Retina (tissue), 1 donor: ENCODE measurements around the gene NPW.

Experiments used
- DNase-seq: peaks from one replicate; pipeline ENCODE4 v3.0.0-alpha.2; 2016

The NPW gene

DNA sequence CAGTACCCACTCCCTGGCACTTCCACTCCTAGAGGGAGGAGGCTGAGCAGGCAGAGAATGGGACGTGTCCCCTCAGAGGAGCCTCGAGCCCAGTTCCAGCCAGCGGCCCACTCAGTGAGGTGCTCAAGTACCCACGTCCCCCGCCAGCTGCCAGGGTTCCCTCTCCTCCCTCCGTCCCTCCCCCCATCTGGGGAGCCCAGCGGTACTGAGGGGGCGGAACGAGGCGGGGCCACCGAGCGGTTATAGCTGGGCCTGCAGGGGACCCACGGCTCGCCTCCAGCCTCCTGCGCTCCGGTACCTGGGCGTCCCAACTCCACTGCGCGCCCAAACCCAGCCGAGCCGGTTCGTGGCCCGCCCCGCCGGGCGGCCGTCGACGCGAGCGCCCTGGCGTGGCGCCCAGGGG, at the start of gene NPW:
TSS of gene NPW (plus strand) at position 268 of the 403 bp plus-strand sequence.
- DNase-seq, result no peak

DNA sequence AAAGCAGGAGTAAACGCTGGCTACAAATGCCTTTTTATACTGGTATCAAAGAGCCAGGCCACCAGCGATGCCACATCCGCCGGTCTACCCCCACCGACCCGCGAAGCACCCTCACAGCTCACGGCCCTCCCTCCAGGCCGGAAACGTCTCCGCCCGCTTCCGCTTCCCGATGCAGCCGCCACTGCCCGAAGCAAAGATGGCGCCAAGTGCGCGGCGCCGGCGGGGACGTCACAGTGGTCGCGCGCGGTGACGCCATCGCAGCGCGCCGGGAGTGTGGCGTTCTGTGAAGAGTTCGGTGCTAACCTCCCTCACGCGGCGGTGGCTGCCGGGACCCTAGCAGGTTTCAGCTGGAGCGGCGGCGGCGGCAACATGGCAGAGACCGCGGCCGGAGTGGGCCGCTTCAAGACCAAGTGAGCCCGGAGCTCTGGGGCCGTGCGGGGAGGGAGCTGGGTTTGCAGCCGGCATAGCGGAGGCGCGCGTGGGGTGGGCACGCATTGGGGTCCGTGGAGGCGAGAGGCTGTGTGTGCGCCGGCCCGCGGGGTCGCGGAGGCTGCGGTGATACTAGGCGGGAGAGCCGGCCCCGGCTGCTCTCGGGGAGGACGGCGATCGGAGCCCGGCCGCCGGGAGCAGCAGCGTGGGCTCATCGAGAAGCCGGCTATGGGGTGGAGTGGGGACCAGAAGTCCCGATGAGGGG, 47.6 kb upstream of the NPW start, which contains the start of gene TBL3:
TSS of gene TBL3 (plus strand) at position 258 of the 694 bp plus-strand sequence. CDS start at position 370, 112 bp downstream.
- DNase-seq, result peak; percentile 99

DNA sequence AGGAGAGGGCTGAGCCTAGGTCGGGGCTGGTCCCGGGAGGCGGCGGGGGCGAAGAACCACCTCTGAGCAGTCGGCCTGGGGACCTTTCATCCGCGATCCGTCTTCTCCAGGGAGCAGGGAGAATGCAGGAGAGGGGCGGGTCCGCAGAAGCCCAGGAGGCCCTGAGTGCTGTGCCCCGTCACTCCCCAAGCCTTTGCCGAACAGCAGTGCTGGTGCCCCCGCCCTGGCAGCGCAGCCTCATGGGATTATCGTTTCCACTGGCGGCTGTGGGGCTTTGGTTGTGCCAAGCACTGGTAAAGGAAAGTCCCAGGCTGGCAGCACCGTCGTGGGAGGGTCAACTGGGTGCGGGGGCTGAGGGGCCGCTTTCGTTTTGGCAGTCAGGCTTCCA, 47.1 kb upstream of the NPW start:
- no peak for DNase-seq

DNA sequence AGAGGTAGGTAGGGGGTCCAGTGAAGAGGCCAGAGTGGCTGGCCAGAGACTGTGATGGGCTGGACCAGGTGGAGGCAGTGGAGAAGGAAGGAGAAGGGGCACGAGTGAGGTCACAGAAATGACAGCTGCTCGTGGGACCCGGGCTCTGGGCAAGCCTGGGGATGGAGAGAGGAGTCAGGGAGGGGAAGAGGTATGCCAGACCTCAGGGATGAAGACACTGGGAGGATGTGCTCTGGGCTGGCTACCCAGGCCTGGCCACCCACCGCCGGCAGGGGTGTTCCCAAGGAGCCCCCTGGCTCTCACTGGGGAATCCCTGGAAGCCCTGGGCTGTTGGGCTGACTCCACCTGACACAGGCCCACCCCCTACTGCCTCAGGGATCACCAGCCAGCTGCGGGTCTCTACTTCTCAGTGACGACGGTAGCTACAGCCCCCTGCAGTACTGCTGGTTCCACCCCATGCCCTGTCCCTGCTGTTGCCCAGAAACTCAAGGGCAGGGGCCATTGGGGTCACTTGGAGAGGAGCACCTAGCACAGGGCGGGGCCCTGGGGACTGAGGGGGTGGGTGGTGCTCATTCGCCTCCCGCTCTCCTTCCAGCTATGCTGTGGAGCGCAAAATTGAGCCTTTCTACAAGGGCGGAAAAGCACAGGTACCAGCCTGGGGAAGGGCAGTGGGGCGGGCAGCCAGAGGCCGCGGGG, 46.0 kb upstream of the NPW start:
- no peak for DNase-seq

DNA sequence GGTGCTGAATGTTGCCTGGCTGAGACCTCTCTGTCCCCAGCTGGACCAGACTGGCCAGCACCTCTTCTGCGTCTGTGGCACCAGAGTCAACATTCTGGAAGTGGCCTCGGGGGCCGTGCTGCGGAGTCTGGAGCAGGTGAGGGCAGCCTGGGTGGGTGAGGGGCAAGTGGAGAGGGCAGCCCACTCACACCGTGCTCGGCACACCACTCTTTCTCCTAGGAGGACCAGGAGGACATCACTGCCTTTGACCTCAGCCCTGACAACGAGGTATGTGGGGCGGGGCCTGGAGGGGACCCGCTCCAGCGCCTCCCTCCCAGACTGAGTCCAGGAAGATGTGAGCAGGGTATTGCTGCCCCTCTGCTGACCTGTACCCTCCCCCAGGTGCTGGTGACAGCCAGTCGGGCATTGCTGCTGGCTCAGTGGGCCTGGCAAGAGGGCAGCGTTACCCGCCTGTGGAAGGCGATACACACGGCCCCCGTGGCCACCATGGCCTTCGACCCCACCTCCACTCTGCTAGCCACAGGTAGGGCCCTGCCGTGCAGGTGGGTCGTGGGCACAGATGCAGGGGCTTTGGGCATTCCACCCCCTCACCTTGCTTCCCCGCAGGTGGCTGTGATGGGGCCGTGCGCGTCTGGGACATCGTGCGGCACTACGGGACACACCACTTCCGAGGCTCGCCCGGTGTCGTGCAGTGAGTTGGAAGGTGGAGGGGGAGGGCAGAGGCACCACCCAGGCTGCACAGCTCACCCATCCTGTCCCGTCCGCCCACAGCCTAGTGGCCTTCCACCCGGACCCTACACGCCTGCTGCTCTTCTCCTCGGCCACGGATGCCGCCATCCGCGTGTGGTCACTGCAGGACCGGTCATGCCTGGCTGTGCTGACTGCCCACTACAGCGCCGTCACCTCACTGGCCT, 45.2 kb upstream of the NPW start:
- DNase-seq, result no peak

DNA sequence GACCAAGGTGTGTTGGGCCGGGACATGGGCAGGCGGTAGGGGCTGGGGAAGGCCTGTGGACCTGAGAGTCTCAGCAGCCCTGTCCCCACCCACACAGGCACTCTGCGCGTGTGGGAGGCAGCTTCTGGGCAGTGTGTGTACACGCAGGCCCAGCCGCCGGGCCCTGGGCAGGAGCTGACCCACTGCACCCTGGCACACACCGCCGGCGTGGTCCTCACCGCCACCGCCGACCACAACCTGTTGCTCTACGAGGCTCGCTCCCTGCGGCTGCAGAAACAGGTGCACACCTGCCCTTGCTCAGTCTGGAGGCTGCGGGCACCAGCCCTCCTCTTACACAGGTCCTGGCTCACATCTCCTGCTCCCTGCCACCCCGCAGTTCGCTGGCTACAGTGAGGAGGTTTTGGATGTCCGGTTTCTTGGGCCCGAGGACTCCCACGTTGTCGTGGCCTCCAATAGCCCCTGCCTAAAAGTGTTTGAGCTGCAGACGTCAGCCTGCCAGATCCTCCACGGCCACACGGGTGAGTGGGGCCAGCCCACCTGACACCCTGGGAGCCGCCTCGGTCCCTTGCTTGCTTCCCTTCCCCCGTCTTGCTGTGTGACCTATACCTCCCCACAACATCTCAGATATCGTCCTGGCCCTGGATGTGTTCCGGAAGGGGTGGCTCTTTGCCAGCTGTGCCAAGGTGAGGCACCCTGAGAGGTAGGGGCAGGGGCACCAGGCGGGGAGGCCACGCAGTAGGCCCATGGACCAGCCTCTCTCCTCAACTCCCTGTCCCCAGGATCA, 44.0 kb upstream of the NPW start:
- no peak for DNase-seq

DNA sequence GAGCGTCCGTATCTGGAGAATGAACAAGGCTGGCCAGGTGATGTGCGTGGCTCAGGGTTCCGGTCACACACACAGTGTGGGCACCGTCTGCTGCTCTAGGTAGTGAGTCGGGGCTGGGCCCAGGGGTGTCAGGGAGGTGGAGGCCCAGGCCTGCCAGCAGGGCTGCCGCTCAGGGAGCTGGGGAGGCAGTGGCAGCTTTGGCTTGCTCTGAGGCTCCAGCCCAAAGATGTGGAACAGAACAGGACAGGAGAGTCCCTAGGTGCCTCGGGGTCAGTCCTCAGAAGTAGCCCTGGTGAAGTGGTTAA, 43.4 kb upstream of the NPW start:
- DNase-seq, result no peak

DNA sequence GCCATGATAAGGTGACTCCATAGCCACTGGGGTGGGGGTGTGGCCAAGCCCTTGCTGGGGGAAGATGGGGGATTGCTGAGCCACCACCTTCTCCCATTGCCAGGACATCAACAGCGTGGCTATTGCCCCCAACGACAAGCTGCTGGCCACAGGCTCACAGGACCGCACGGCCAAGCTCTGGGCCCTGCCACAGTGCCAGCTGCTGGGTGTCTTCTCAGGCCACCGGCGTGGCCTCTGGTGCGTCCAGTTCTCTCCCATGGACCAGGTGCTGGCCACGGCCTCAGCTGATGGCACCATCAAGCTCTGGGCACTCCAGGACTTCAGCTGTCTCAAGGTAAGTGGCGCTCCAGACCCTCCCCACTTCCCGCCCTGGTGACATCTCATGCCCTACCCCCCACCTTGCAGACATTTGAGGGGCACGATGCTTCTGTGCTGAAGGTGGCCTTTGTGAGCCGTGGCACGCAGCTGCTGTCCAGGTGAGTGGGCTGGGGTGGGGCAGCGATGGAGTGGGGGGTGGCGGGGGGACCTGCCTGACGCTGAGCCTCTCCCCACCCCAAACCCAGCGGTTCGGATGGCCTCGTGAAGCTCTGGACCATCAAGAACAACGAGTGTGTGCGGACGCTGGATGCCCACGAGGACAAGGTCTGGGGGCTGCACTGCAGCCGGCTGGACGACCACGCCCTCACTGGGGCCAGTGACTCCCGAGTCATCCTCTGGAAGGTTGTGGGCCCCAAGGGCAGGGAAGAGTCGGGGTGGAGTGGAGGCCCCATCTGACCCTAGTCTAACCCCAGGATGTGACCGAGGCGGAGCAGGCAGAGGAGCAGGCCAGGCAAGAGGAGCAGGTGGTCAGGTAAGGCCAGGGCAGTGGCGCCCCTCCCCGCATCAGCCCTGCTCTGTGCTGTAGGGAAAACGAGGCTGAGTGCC, 42.4 kb upstream of the NPW start:
- no peak for DNase-seq

DNA sequence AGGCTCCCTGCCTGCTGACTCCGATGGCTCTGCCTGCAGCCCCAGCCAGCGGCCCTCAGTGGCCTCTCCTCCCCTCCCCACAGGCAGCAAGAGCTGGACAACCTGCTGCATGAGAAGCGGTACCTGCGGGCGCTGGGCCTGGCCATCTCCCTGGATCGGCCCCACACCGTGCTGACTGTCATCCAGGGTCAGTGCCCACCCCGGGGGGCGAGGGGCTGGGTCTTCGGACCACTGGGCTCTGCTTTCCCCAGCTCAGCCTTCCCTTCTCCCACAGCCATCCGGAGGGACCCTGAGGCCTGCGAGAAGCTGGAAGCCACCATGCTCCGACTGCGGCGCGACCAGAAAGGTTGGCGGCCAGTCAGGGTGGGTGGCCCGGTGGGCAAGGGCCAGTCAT, 41.7 kb upstream of the NPW start:
- DNase-seq, result no peak

DNA sequence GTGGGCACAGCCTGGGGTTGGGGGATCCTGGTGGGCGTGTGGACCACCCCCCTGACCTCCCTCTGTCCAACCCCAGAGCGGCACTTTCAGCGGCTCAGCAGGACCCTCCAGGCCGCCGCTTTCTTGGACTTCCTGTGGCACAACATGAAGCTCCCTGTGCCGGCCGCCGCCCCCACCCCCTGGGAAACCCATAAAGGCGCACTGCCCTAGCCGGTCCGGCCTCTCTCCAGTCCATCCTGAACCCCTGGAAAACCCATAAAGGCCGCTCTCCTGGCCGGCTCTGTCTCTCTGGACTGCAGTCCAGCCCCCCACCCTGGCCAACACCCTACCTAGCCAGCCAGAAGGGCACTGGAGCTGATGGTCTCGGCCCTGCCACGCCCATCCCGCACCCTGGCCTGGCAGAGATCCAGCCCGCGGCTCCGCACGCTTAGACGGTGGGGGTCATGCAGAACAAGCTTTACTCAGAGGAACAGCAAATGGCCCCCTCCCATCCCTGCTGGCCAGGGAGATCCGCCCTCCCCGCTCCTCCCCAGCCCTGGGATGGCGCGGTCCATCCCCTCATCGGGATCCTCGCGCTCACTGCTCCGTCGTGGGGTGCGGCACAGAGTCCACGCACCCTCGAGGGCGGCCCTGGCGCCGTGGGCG, 41.0 kb upstream of the NPW start:
- DNase-seq, result no peak

DNA sequence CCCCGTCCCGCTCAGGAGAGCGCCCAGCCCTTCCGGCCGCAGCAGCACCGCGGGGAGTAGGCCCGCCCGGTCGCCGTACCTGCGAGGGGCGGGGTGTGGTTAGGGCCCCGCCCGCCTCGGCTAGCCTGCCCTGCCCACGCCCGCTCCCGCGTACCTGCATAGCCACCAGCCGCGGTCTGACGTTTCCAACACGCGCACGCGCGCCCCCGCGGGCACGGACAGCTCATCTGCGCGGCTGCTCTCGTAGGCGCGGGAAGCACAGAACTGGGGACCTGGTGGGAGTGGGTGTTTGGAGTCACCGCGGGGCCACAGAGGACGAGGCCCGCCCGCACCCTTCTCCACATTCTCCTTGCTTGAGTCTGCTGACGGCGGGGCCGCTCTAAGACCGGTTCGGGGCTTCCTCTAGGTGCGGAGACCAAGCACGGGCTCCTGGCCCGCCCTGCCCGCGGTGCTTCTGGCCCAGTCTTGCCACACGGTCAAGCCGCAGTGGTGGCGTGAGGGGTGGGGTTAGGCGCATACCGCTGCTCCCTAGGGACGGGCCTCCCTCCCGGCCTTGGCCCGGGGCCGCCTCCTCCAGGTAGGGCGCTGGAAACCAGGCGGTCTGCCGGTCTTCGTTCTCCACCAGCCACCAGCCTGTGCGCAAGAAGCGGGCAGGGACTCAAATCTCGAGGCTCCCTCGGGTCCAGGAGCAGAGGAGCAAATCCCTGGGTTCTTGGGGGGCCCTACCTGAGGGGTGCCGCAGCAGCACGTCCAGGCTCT, 40.1 kb upstream of the NPW start:
- no peak for DNase-seq

DNA sequence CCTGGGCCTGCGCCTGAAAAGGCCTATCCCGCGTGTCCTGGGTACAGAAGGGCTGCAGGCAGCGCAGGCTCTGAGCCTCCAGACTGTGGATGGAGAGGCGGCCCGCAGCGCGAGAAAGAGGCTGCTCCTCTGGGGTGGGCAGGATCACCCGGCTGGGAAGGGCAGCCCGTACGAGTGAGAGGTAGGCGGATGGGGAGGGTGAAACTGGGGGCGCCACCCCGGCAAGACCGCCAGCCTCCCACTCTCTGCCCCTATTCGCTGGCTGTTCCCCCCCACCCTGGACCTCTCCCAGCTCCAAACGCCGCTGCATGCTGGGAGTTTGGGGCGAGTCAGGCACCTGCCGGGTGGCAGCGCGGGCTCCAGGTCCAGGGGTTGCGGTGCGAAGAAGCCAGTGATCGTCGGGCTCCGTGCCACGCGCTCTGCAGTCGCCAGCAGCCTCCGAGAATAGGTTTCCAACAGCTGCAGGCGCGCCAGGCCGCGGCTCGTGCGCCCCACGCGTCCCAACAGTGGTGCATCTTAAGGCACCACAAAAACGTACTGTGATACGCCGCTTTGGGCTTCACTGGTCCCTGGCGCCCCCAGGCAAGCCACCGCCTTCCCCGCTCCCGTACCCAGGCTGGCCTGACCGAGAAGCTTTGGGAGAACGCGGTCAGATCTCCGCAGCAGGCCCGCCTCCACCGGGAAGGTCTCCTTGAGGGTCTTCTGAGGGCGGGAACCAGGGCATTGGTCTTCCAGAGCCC, 39.4 kb upstream of the NPW start:
- DNase-seq, result peak; percentile 48

DNA sequence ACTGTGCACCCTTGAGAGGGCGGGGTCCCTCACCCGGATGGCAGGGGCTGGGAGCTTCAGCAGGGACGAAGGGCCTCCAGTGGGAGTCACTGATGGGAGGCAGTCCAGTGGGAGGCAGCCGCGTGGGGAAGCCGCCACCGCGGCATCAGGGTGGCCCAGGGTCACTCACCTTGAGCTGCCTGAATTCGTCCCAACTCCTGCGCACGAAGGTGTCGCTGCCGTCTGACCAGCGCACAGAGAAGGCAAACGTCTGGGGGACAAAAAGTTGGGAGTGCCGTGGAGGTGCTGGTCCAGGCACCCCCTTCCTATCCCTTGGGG, 38.9 kb upstream of the NPW start:
- peak; percentile 31 for DNase-seq

DNA sequence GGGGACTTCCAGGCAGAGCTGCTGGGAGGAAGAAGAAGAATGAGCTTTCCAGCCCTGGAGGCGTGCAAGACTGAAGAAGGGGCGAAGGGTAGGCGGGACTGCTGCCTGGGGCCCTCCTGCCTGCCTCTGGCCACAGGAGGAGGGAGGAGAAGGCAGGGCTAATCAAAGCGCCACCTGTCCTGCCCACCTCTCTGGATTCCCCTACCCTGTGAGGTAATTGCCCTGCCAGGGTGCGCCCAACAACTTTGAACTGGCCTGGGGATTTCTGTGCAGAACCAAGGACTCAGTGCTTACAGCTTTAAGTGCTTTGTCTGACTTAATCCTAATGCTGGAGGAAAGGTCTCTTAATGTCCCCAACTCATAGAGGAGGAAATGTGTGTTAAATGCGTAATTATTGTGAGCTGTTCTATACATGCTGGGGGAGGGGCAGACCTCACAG, 38.2 kb upstream of the NPW start, which contains the start of gene NOXO1:
TSS of gene NOXO1 (minus strand) at position 72 of the 439 bp plus-strand sequence. CDS start 290 bp downstream, outside the sequence.
- no peak for DNase-seq

DNA sequence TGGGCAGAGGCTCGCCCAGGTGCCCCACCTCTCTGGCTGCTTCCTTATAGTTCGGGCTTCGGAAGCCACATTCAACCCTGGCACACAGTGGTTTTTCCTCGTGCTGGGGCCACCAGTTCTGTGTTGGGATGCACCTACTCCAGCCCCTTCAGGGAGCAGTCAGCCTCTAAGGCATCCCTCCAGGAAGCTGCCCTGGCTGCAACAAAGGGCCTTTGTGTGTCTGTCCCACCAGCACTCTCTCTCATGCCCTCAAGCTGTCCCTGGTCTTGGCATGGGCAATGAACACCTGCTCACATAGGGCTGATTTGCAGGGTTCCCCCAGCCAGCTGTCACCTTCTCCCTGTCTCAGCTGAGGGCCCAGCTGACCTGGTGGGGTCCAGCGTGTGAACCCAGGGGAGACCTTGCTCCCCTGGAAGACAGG, 37.6 kb upstream of the NPW start:
- DNase-seq, result peak; percentile 38

DNA sequence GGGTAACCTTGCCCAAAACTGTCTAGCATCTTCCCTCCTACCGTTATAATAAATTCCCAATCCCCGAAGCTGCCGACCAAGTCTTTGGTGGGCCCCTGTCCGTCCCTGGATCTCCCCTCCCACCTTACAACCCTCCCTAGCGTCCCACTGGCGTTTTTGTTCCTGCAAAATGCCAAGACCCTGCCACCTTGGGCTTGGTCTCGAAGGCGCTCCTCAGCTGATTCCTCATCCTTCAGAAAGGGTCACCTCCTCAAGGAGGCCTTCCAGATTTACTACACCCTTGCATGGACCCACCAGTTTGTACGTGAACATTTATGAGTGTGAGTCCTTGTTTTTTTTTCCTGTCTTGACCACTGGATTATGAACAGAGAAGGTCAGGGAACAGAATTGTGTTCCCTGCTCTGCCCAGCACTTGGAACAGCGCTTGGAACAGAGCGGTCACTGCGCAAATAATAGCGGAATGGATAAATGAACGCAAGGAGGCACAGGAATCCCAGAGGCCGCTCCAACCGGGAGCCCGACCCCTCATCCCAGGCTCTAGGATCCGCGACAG, 36.5 kb upstream of the NPW start:
- no peak for DNase-seq

DNA sequence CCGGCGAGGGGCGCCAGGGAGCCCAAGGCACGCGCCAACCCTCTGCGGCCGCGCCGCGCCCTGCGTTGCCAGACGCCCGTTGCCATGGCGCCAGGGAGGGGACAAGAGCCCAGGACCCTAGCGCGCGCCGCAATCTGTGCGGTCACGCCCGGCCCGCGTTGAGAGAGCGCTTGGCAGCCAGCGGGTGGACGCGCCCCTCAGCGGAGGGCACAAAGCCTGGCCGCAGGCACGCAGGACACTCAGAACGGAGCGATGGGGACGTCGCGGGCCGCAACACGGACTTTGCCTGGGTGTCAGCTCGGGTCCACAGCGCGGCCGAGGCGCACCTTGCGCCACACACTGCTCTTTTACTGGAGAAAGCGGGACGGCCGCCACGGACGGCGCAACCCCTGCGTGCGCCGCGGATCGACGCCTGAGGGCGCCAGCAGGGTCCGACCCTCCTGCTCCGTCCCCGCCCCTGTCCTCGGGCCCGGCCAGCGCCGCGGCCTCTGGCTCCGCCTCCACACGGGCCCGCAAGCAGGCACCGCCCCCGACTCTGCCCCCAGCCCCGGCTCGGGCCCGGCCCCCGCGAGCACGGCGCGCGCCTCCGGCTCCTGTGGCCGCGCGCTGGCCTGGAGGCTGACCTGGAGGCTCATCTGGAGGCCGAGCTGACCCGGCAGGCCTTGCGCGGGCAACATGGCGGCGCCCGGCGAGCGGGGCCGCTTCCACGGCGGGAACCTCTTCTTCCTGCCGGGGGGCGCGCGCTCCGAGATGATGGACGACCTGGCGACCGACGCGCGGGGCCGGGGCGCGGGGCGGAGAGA, 35.8 kb upstream of the NPW start, which contains the start of gene GFER:
TSS of gene GFER (plus strand) at position 650 of the 803 bp plus-strand sequence. CDS start at position 676, 26 bp downstream.
- DNase-seq, result peak; percentile 97
